ENCODE measurements around the gene FARP2.

The FARP2 gene

DNA sequence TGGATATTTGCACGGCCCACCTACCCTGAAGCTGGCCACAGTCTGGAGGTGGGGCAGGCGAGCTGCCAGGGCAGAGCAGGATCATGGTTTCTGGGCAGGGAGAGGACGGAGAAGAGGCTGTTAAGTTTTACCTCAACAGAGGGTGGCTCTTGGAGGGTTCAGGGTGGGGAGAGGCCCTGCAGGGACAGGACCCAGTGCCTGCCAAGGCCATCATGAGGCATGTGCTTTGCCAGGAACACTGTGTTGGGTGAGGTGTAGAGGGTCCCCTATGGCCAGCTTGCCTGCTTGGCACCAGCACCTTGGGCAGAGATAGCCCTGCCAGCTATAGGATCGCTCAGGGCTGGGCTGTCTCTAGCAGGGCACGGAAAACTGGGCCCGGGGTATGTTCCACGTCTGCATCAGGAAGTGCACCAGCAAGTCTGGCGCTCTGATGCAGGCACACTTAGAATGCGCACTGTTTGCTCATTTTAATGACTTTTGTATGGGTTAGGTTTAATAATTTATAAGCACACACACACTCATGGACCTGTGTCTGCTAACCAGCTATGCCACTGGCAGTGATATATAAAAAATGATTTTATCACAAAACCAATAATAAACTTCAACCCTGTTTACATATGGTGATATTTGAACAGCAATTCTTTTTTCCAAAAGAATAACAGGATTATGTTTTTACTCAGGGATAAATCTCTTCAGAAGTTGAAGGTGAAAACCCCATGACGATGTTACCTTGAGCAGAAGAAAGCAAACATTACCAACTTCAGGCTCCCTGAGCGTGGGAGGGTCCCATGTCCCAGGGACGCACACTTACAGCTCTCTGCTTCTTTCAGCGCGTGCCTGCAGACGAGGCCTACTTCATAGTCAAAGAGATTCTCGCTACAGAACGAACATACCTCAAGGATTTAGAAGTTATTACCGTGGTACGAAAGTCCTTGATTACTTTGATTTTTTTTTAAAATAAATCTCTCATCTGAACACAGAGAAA, 105.9 kb downstream of the FARP2 start:
- DNase-seq = no peak

DNA sequence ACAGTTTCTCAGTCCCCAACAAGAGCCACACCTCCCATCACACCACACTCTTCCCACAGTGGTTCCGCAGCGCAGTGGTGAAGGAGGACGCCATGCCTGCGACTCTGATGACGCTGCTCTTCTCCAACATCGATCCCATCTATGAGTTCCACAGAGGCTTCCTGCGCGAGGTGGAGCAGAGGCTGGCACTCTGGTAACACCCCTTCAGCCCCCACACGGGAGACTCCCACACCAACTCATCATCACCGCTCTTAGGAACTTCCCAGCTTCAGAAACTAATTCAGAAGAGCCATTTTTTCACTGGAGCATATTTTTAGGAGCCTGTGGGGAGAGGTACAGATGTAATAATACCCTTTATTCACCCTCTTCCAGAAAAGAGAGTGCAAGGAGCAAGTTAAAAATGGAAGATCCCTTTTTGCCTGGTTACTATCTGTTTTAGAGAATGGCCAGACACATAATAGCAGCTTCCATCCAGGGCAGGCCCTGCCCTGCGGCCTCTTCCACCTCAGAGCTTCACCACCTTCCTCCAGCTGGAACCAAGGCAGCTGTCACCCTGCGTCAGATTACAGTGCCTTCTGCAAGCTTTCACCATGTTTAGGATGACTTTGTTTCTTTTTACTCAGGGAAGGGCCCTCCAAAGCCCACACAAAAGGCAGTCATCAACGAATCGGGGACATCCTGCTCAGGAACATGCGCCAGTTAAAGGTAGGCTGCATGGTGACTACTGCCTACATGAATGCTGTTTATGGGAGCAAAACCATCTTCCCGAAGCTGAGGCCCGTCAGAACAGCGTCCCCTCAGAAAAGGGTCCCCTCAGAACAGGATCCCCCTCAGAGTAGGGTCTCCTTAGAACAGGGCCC, 107.4 kb downstream of the FARP2 start:
- DNase-seq = no peak

DNA sequence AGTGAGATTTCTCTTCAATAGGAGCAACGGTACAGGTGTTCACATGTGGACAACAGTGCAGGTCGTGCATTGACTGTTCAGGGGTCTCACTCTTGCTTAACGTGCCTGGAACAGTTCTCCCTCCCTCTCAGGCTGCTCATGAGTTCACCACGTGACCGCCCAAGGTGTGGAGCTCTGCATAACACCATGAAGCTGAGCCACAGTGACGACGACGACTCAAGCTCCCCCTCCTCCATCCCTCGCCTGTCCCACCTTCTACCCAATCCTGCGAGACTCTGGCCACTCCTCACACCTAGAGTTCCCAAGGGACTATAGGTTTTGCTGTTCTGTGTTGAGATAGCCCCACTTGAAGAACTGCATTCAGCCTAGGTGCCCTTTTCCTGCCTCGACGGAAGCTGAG, 109.5 kb downstream of the FARP2 start:
- no peak for DNase-seq

DNA sequence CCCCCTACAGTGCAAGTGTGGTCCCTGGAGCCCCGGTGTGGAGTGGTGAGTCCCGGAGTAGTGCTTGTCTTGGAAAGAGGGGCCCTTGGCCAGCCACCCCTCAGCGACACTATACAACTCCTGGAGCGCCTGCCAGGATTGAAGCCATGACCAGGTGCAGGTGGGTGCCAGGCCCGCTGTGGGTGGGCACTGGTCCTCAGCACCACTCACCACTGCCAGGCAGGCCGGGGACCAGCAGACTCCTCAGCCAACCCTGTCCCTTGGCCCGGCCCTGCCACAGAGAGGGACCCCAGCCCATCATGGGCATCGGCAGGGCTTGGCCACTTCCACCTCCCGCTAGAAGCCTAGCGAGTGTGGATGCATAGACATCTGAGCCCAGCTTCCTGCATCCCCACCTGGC, 110.1 kb downstream of the FARP2 start:
- no peak for DNase-seq

DNA sequence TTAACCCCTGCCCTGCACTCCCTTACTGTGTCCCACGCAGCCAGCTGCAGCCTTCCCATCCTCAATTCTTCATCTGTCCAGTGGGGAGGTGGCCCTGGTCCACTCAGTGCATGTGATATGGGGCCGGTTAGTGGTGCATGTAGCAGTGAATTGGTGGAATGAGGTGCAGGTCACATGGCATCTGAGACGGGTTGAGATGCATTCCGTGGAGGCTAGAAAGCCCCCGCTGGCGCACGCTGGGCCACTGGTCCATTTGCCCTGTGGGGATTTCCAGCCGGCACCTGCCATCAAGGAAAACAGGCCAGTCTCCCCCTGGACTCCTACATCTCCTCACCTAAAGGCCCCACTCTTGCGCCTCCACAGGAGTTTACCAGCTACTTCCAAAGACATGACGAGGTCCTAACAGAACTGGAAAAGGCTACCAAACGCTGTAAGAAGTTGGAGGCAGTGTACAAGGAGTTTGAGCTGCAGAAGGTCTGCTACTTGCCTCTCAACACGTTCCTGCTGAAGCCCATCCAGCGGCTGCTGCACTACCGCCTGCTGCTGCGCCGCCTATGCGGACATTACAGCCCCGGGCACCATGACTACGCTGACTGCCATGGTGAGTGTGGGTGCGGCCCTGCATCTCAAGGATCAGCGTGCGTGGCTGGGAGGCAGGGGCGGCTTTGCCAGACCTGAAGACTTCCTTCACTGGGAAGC, 111.8 kb downstream of the FARP2 start:
- no peak for DNase-seq

DNA sequence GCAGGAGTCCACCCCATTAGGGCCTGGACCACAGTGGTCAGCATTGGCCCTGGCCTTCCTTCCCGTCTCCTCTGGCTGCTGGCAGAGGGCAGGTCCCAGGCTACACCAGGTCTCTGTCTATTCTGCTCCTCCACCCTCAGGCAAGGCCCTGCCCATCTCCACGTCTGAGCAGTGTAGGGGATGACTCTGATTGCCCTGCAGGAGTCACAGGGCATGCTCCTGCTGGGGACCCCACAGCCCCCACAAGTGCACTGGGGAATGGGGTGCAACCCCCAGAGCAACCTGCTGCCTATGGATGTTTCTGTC, 112.3 kb downstream of the FARP2 start:
- no peak for DNase-seq

DNA sequence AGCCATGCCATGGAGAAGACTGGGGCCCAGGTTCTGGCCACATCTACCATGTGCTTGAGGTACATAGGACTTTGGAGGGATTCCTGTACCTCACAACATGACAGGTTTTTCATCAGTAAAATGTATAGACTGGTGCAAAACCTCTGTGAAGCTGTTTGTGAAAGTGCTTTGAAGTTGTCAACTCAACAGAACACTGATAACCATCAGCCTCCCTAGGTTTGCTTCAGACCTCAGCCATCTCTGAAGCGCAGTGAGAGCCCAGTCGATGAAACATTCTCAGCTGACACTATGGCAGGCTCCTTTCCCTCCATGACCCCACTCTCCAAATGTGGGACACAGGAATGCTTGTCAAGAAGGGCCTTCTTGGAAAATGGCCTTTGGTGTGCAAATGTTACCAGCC, 113.7 kb downstream of the FARP2 start:
- no peak for DNase-seq

DNA sequence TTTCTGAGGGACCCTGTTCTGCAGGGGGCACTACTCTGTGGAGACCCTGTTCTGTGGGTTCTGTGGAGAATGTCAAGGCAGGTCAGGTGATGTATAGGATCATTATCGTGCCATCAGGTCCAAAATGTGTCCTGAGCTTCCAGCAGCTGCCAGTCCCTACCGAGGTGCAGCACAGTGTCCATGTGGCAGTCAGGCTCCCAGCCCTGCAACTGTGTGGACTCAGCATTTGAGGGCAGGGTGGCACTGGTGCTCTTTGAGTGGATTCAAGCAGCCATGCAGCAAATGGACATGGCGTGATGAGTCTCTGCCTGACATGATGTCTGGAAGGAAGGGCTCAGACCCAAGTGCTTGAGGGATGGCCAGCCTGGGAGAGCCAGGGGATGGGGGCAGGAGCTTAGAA, 117.3 kb downstream of the FARP2 start:
- DNase-seq = no peak

DNA sequence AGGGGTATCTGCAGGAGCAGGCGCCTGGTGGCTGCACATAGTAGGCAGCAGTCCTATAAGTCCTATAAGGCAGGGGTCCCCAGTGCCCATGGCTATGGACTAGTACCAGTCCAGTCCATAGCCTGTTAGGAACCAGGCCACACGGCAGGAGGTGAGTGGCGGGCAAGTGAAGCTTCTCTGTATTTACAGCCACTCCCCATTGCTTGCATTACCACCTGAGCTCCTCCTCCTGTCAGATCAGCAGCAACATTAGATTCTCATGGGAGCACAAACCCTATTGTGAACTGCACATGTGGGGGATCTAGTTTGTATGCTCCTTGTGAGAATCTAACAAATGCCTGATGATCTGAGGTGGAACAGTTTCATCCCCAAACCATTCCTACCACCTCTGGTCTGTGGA, 119.2 kb downstream of the FARP2 start:
- no peak for DNase-seq

DNA sequence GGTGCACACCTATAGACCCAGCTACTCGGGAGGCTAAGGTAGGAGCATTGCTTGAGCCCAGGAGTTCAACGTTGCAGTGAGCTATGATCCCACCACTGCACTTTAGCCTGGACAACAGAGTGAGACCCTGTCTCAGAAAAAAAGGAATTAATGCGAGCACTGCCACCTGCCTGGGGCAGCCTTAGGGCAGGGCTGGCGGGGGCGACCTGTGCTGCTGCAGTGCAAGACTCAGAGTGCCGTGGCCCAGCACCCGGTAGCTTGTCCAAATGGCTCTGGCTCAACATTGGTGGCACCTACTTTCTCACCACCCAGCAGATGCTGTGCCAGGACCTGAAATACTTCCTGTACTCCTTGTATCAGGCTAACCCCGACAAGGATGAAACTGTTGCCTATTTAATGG, 122.1 kb downstream of the FARP2 start:
- DNase-seq = no peak

DNA sequence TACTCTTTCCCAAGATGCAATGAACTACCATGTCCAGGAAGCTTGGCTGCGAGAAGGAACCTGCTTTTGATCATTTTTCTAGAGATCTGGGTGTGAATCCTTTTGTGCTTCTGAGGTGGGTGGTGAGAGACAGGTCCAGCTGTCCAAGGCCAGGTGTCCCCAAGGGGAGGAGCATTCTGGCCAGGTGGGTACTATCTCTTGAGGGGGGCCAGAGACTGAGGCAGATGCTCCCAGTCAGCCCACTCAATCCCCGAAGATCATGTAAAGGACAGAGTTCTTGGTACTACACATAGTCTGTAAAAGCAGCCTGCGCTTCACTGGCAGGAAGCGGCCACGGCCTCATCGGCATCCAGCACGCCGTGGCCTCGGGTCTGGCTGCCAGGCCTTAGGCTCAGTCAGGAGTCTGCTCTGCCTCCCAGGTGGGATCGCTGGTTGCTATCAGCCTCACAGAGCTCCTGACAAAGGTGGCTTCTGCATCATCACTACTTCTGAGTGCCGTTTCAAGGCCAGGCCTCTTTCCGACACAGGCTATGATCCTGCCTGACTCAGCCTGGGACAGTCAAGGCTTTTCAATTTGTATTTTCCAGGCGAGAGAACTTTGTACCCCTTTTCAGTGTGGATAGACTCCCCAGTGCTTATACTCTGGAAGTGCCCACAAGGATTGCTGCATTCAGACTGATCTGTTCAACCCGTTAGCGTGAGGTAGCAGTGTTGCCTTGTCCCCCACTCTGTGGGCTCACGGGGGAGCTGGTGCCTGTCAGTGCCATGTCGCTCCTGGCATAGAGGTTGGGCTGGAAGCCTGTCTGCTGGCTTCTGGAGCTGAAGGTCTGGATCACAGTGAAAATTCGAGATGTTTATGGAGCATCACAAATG, 123.2 kb downstream of the FARP2 start:
- no peak for DNase-seq

DNA sequence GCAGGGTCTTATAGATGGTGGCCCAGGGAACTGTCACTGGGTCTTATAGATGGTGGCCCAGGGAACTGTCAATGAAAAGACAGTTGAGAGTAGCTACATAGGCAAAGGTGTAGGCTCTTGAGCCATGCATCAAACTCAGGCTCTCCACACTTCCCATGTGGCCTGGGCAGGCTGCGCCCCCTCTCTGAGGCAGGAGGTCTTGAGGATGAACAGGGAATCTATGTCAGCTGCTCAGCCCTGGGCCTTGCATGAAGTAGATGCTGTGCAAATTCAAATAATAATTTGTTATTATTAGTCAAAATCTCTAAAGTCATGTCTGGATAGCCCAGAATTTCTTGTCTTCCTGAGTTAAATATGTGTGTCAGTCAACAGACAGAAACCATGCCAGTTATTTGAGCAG, 125.6 kb downstream of the FARP2 start:
- no peak for DNase-seq

DNA sequence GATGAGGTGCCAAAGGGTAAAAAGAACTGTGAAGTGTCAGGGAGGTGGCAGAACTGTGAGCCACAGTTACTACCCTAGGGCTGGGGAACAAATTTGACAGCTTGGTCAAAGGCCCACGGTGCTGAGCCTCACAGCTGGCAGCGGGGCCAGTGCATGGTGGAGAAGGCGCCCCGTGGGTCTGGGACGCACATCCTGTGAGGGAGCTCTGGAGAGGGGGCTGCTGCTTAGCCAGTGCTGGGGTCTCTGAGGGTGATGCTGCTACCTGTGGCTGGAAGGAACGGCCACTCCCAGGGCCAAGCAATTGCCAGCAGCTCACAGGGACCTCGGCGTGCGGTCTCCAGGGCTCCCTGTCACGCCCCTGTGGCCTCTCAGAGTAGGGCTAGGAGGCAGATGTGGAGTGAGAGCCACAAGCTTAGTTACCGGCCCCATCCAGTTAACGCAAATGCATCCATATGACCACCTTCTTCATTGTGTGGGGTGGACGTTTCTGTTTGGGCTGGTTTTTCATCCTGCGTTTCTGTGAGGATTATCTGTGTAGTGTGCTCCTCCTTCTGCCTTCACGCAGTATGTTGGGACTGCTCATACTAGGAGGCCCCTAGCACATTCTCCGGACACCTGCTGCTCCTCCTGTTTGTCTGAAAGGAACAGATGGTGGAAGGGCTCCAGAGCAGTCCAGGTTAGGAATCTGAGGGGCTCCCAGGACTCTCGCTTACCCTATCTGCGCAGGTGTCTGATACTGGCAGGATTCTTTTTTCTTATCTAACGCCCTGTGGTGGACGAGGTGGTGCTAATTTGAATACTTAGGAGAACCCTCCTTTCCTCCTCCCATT, 126.3 kb downstream of the FARP2 start:
- no peak for DNase-seq

DNA sequence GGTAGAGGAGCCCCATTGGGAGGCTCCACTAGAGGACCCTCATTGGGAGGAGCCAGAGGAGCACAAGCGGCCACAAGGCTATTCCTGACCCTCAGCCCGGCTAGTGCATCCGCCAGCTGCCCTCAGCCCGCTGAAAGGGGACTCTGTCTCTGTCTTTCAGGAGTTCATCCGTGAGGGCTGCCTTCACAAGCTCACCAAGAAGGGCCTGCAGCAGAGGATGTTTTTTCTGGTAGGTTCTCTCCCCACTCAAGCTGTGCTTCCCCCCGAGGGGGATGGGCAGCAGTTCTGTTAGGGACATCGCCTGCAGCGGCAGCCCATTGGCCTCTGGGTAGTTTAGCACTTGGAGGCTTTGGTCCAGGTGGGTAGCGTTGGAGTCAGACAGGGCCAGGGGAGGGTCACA, 127.2 kb downstream of the FARP2 start:
- no peak for DNase-seq

DNA sequence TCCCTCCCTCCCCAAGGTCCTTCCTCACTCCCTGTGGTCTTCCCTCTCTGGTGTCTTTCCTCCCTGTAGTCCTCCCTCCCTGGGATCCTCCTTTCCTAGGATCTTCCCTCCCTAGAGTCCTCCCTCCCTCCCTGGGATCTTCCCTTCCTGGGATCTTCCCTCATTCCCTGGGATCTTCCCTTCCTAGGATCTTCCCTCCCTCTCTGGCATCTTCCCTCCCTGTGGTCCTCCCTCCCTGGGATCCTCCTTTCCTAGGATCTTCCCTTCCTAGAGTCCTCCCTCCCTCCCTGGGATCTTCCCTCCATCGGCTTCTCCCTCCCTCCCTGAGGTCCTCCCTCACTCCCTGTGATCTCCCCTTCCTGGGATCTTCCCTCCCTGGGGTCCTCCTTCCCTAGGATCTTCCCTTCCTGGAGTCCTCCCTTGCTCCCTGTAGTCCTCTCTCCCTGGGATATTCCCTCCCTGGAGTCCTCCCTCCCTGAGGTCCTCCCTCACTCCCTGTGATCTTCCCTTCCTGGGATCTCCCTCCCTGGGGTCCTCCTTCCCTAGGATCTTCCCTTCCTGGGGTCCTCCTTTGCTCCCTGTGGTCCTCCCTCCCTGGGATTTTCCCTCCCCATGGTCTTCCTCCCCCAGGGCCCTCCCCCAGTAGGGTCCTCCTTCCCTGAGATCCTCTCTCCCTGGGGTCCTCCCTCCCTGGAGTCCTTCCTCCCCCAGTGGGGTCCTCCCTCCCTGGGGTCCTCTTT, 129.3 kb downstream of the FARP2 start:
- DNase-seq = no peak

DNA sequence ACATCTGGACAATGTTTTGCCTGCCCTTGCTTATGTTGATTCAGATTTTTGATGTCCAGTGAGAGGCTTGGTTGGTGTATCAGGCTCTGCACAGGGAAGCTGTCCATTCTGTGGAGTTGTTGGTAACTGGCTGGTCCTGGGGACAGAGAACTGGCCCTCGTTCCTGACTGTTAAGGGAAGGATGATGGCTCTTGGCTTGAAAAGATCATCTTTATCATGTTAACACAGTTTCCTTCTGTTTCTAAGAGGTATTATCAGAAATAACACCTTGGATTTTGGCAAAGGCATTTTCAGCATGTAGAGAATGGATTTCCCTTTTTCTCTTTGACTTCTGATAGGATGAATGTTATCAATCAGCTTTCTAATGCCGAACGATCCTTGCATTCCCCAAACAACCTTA, 133.0 kb downstream of the FARP2 start:
- DNase-seq = no peak

DNA sequence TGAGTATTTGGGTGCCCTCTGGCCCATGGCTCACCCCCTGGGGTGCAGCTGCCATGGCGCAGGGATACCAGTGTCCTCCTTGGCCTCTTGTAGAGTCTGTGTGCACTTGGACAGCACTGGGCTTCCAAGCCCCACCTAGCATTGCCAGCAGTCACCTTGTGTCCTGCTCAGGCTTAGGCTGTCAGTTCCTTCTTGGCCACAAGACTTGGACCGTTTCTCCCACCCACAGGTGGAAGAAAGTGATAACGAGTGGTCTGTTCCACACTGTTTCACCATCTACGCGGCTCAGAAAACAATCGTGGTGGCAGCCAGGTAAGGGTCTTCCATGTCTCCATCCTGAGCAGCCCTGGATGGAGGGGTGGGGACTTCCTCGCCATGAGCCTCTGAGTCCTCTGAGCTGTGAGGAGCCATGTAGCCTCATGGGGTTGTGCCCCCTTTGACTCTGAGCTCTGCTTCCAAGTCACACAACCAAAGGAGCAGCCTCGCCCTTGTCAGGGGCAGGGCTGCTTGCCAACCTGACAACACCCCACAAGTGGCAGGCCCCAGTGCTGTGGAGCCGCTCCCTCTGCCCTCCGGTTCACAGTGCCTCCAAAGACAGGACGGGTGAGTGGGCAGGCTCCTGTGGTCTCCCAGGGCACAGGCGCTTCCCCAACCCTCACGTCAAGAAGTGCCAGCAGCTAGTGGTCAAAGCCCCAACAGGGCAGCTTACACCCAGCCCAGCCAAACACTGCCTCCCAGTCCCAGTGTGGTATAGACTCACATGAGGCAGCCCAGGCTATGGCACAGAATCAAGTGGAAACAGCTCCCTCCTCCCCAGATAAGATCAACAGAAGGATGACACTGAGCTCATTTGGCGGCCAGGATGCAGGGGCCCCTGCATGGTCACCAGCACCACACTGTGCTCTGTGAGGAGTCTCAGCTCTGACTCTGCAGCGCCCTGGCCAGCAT, 133.9 kb downstream of the FARP2 start:
- no peak for DNase-seq

DNA sequence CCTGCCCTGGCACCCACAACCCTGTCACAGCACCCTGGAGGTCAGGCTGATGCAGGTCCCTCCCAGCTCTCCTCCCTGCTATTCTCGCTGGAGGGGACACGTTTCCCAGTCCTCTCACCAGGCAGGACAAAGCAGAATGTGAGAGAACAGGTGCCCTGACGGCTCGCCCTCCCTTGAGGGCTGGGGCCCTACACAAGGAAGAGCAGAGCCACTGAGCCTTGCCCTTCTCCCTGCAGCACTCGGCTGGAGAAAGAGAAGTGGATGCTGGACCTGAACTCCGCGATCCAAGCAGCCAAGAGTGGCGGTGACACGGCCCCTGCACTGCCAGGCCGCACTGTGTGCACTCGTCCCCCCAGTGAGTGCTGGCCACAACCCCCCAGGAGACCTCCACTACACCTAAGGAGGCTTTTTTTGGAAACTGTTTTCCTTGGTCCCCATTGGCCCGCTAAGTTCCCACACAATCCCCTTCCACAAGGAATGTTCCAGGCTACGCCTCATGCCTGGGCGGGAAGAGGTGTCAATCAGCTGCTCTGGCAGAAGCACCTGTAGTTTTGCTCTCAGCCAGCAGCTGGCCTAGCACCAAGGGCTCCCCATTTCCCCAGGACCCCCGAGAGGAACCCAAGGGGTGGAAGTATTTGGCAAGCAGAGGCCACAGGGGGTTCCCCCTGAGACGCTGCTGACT, 134.9 kb downstream of the FARP2 start:
- DNase-seq = no peak

DNA sequence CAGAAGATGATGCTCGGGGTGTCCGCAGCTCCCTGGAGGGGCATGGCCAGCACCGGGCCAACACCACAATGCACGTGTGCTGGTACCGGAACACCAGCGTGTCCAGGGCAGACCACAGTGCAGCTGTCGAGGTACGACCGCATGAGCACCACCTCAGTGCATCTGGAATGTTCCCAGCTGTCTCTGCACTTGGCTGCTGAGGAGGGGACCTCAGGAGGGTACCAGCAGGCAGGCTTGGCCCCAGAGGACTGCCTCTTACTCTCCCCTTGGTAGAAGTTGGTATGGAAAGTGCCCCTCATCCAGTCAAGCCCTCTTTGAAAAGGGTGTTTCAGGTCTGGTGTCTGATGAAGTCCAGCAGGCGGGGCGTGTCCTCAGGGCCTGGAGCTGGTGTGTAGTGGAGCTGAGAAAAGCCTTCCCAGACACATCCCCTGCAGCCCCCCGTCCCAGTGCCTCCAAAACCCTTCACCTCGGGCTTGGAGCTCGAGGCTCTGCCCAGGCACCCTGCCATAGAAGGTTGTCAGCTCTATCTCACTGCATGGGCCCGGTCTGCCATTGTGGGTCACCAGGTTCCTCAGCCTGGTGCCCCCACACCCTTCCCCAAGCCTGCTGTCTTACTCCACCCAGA, 135.6 kb downstream of the FARP2 start:
- DNase-seq = no peak
